ENCODE measurements around the gene ACTA2.

DNA sequence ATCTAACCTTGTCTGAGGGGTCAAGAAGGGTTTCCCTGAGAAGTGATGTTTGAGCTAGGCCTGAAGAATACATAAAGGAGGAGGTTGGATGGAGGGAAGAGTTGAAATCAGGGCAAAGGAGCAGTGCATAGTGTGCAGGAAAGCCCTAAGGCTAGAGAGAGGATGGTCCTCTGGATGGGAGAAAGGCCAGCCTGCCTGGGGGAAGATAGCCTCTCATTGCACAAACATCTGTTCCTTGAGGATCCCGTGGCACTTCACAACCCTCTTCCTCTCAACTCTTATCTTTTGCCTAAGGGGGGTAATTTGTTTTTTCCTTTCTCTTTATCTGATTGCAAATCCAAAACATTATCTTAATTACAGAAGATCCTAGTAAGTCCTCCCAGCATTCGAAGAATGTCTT is 36.8 kb downstream of the ACTA2 start:
- TF ChIP-seq, protein P1, sequence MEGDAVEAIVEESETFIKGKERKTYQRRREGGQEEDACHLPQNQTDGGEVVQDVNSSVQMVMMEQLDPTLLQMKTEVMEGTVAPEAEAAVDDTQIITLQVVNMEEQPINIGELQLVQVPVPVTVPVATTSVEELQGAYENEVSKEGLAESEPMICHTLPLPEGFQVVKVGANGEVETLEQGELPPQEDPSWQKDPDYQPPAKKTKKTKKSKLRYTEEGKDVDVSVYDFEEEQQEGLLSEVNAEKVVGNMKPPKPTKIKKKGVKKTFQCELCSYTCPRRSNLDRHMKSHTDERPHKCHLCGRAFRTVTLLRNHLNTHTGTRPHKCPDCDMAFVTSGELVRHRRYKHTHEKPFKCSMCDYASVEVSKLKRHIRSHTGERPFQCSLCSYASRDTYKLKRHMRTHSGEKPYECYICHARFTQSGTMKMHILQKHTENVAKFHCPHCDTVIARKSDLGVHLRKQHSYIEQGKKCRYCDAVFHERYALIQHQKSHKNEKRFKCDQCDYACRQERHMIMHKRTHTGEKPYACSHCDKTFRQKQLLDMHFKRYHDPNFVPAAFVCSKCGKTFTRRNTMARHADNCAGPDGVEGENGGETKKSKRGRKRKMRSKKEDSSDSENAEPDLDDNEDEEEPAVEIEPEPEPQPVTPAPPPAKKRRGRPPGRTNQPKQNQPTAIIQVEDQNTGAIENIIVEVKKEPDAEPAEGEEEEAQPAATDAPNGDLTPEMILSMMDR (IDR thresholded peaks at IDR 0.05; ENCODE audit: low read depth, low read length, missing input control), result no peak
- TF ChIP-seq, protein P2, sequence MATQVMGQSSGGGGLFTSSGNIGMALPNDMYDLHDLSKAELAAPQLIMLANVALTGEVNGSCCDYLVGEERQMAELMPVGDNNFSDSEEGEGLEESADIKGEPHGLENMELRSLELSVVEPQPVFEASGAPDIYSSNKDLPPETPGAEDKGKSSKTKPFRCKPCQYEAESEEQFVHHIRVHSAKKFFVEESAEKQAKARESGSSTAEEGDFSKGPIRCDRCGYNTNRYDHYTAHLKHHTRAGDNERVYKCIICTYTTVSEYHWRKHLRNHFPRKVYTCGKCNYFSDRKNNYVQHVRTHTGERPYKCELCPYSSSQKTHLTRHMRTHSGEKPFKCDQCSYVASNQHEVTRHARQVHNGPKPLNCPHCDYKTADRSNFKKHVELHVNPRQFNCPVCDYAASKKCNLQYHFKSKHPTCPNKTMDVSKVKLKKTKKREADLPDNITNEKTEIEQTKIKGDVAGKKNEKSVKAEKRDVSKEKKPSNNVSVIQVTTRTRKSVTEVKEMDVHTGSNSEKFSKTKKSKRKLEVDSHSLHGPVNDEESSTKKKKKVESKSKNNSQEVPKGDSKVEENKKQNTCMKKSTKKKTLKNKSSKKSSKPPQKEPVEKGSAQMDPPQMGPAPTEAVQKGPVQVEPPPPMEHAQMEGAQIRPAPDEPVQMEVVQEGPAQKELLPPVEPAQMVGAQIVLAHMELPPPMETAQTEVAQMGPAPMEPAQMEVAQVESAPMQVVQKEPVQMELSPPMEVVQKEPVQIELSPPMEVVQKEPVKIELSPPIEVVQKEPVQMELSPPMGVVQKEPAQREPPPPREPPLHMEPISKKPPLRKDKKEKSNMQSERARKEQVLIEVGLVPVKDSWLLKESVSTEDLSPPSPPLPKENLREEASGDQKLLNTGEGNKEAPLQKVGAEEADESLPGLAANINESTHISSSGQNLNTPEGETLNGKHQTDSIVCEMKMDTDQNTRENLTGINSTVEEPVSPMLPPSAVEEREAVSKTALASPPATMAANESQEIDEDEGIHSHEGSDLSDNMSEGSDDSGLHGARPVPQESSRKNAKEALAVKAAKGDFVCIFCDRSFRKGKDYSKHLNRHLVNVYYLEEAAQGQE (IDR thresholded peaks at IDR 0.05), result no peak
- TF ChIP-seq JUND (IDR thresholded peaks at IDR 0.05), result no peak
- TF ChIP-seq GABPA (IDR thresholded peaks at IDR 0.05 in 1 of 2, conservative IDR thresholded peaks at IDR 0.05 in 1 of 2), result no peak
- no peak for TF ChIP-seq RAD21 (IDR thresholded peaks at IDR 0.05)
